KOPT-K1 (cell line): ENCODE results near the gene PLXNA4.
"Not testable (repeated sequence)": the region's sequence is repeated elsewhere in the genome, so short reads cannot be mapped to it uniquely, and the experiment has no call there.

ENCODE experiments used
- H3K27ac ChIP-seq: fragments of 200-600 bp; sonication (generic); 2 replicates; pipeline ENCODE4 v1.5.1; 2016; ENCODE audit warnings: antibody characterized with exemption, mild to moderate bottlenecking, low read depth, low read length; ENCODE audit not compliant: poor library complexity, severe bottlenecking
- H3K36me3 ChIP-seq: fragments of 200-600 bp; sonication (generic); 2 replicates; pipeline ENCODE4 v1.5.1; 2017; ENCODE audit warnings: antibody characterized with exemption, mild to moderate bottlenecking, low read length, moderate library complexity; ENCODE audit not compliant: insufficient read depth
- H3K9me3 ChIP-seq: fragments of 200-600 bp; sonication (generic); 2 replicates; pipeline ENCODE4 v1.5.1; 2017; ENCODE audit warnings: antibody characterized with exemption, low read length, mild to moderate bottlenecking; ENCODE audit not compliant: insufficient read depth, poor library complexity, severe bottlenecking

Gene PLXNA4

GRCh38 chr7:132603220-132603833 lies 27.1 kb upstream of the PLXNA4 start:
- no peak overlapping the region for H3K27ac ChIP-seq
- H3K36me3 ChIP-seq: no peaks in the 10 kb centered on the region
- H3K9me3 ChIP-seq: no peaks in the 10 kb centered on the region

- H3K27ac ChIP-seq: no peak overlapping the region
- no peaks in the 10 kb centered on the region for H3K9me3 ChIP-seq
- H3K36me3 ChIP-seq: no peaks in the 10 kb centered on the region
These were observed 25.5 kb upstream of the PLXNA4 start for GRCh38 chr7:132601783-132602182.

GRCh38 chr7:132596588-132596987 lies 20.3 kb upstream of the PLXNA4 start:
- H3K36me3 ChIP-seq: no peaks in the 10 kb centered on the region
- no peak overlapping the region for H3K27ac ChIP-seq
- H3K9me3 ChIP-seq: no peaks in the 10 kb centered on the region

- not testable (repeated sequence) for H3K36me3 ChIP-seq, H3K9me3 ChIP-seq, H3K27ac ChIP-seq
These were observed 18.5 kb upstream of the PLXNA4 start for GRCh38 chr7:132594741-132595140.

GRCh38 chr7:132592936-132593335 lies 16.7 kb upstream of the PLXNA4 start:
- no peaks in the 10 kb centered on the region for H3K36me3 ChIP-seq
- H3K27ac ChIP-seq: no peak overlapping the region
- no peaks in the 10 kb centered on the region for H3K9me3 ChIP-seq

GRCh38 chr7:132592231-132592920 lies 16.1 kb upstream of the PLXNA4 start:
- H3K36me3 ChIP-seq: no peaks in the 10 kb centered on the region
- no peaks in the 10 kb centered on the region for H3K9me3 ChIP-seq
- no peak overlapping the region for H3K27ac ChIP-seq

- no peak overlapping the region for H3K27ac ChIP-seq
- no peaks in the 10 kb centered on the region for H3K36me3 ChIP-seq
- H3K9me3 ChIP-seq: no peaks in the 10 kb centered on the region
These were observed 13.9 kb upstream of the PLXNA4 start for GRCh38 chr7:132590162-132590561.

DNA sequence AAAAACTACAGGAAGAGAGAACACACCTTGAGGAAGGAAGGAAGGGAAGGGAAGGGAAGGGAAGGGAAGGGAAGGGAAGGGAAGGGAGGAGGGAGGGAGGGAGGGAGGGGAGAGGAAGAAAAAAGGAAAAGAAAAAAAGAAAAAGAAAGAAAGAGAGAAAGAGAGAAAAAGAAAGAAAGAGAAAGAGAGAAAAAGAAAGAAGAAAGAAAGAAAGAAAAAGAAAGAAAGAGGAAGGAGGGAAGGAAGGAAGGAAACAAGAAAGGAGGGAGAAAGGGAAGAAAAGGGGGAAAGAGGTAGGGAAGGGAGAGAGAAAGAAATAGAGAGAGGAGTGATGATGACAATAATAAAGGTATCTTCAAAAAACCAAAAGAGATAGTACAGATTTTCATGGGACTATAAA lies 12.3 kb upstream of the PLXNA4 start:
- no peak overlapping the region for H3K27ac ChIP-seq
- H3K9me3 ChIP-seq: no peaks in the 10 kb centered on the region
- no peaks in the 10 kb centered on the region for H3K36me3 ChIP-seq

GRCh38 chr7:132584796-132585494 lies 8.7 kb upstream of the PLXNA4 start:
- H3K27ac ChIP-seq: no peak overlapping the region
- no peaks in the 10 kb centered on the region for H3K9me3 ChIP-seq
- H3K36me3 ChIP-seq: no peaks in the 10 kb centered on the region

DNA sequence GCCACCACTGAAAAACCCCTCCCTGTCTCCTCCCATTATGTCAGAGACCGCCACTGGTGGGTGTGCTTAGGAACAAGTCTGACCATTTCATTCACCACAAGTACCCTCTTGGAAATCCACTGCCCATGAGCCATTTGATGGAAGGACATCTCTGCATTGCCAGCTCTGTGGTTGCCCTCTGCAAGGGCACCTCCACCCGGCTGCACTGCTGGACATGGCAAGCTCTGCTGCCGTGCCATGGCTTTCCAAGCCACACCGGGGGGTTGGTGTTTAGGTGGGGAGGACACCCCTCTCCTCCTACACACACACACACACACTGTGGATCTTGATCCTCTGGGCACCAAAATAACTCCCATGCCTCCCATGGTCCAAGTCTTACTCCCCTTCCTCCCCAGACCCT lies 5.2 kb upstream of the PLXNA4 start:
- Histone ChIP-seq H3K36me3 (no peaks in the 10 kb centered on the region), H3K9me3 (no peaks in the 10 kb centered on the region), H3K27ac (no peak overlapping the region)

- no peaks in the 10 kb centered on the region for H3K9me3 ChIP-seq
- H3K27ac ChIP-seq: no peak overlapping the region
- H3K36me3 ChIP-seq: no peaks in the 10 kb centered on the region
These were observed 4.5 kb upstream of the PLXNA4 start for GRCh38 chr7:132580717-132581285.

GRCh38 chr7:132580277-132580676 lies 4.0 kb upstream of the PLXNA4 start:
- no peaks in the 10 kb centered on the region for H3K9me3 ChIP-seq
- no peaks in the 10 kb centered on the region for H3K36me3 ChIP-seq
- no peak overlapping the region for H3K27ac ChIP-seq

- no peaks in the 10 kb centered on the region for H3K36me3 ChIP-seq
- H3K9me3 ChIP-seq: no peaks in the 10 kb centered on the region
- no peak overlapping the region for H3K27ac ChIP-seq
These were observed 3.1 kb upstream of the PLXNA4 start for GRCh38 chr7:132579260-132579899.

DNA sequence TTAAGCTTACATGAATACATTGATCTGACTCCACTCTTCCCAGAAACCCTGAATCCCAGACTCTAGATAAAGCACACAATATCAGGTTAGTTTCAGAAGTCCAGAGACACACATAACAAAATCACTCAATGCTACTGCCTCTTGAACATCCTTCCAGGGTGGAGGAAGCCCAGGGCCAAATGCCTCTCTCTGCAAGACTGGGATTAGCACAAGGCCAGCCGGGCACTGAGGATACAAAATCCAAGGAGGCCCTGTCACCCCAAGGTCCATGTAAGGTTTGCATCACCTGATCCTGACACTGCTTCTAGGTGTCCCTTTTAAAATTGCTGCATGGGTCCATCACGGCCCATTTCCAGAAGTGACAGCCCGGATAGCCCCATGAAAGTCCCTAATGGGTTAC lies 2.6 kb upstream of the PLXNA4 start:
- no peaks in the 10 kb centered on the region for H3K36me3 ChIP-seq

GRCh38 chr7:132578050-132578370 lies 1.7 kb upstream of the PLXNA4 start:
- Histone ChIP-seq H3K9me3 (no peaks in the 10 kb centered on the region), H3K36me3 (no peaks in the 10 kb centered on the region), H3K27ac (no peak overlapping the region)

More for the DNA sequence above, 2.6 kb upstream of the PLXNA4 start:
- Histone ChIP-seq H3K9me3 (no peaks in the 10 kb centered on the region), H3K27ac (no peak overlapping the region)
